Activated B cell treated with CpG ODN at 0.5 μM for 24 hours (primary cell): ENCODE results near the gene UROD. TPM values are rescaled to one million over a fixed set of nuclear protein-coding genes. Genes with fewer than 3 reads are reported as not detected.

ENCODE experiments used
- ATAC-seq: fragments of 200-7000 bp; cut with Tn5 transposase; one replicate; pipeline ENCODE4 v1.10.0; 2021; ENCODE audit warnings: low read depth, mild to moderate bottlenecking, moderate library complexity
- CTCF ChIA-PET: fragments of 350-600 bp; sonication (Branson Sonifier 250); formaldehyde crosslinking; loops from one replicate; lab custom pipeline; 2021; ENCODE audit warnings: antibody characterized with exemption; lab: Charles Lee
- POLR2A ChIA-PET: fragments of 350-600 bp; sonication (Branson Sonifier 250); formaldehyde crosslinking; loops from one replicate; lab custom pipeline; 2021; ENCODE audit warnings: antibody characterized with exemption; lab: Charles Lee
- DNase-seq: peaks from one replicate; pipeline ENCODE4 v3.0.0; 2022
- H3K27ac Mint-ChIP-seq: one replicate; pipeline ENCODE4 v1.8.0; 2020; ENCODE audit warnings: mixed read lengths
- H3K27me3 Mint-ChIP-seq: one replicate; pipeline ENCODE4 v1.8.0; 2021; ENCODE audit warnings: mixed read lengths
- H3K36me3 Mint-ChIP-seq: one replicate; pipeline ENCODE4 v1.8.0; 2021; ENCODE audit warnings: low read depth, mixed read lengths
- H3K4me1 Mint-ChIP-seq: one replicate; pipeline ENCODE4 v1.8.0; 2021; ENCODE audit warnings: mixed read lengths
- H3K4me3 Mint-ChIP-seq: one replicate; pipeline ENCODE4 v1.8.0; 2020; ENCODE audit warnings: mild to moderate bottlenecking, mixed read lengths
- H3K9me3 Mint-ChIP-seq: one replicate; pipeline ENCODE4 v1.8.0; 2020; ENCODE audit warnings: mixed read lengths
- intact Hi-C: fragments of 100-400 bp; cut with micrococcal nuclease; formaldehyde crosslinking; loops from one replicate; pipeline ENCODE4 v1.15.1; 2024
- total RNA-seq: library from RNA; stranded (reverse); gene quantifications from 2 replicates; pipeline ENCODE4 v1.2.3, GENCODE V29; 2022
- TF ChIP-seq, protein P1 (sequence below): fragments of 200-600 bp; IDR thresholded peaks from one replicate; pipeline ENCODE4 v1.8.0; 2022; ENCODE audit warnings: antibody characterized with exemption, mild to moderate bottlenecking

UROD gene
- total RNA-seq, 1 donor from 2014 or later = 60.3 TPM

DNA sequence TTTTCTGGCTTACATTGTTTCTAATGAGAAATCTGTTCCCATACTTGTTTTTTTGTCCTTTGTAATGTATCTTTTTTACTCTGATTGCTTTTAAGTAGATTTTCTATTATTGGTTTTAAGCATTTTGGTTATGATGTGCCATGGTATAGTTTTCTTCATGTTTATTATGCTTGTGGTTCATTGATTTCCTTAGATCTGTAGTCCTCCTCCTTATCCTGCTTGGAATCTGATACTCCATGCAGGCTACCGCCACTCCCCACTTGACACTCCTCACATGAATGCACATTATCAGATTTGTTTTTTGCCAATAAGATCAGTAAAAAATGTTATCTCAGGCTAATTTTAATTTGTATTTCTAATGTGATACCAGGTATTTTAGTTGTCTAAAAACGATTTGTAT lies 20.8 kb downstream of the UROD start:
- CTCF ChIA-PET = no interaction called here

DNA sequence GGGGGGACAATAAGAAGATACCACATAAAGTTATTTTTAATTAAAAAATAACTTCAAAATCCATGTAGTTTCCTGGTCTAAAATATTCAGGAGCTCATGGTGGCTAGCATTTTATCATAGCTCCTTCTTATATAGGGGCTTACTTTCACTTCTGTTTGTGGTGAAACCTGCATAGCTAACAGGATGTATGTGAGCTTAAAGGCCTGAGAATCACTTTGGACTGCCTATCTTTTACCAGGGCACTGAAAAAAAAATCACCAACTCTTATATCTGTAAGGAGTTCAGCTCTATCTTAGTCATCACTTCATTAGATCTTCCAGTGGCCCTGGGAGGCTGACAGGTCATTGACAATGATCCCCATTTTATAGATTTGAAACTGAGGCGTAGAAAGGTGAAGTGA lies 21.3 kb downstream of the UROD start:
- ChIA-PET CTCF (interaction anchor here (1.0 kb wide), 1 partner anchor 13 kb away, joined by 3 read pairs; no protein-coding TSS in a partner anchor), POLR2A (interaction anchor here (0.7 to 1.1 kb wide), 4 partner anchors 9 to 407 kb away, joined by 3 to 5 read pairs (median 4); no protein-coding TSS in a partner anchor)
- TF ChIP-seq, protein P1, sequence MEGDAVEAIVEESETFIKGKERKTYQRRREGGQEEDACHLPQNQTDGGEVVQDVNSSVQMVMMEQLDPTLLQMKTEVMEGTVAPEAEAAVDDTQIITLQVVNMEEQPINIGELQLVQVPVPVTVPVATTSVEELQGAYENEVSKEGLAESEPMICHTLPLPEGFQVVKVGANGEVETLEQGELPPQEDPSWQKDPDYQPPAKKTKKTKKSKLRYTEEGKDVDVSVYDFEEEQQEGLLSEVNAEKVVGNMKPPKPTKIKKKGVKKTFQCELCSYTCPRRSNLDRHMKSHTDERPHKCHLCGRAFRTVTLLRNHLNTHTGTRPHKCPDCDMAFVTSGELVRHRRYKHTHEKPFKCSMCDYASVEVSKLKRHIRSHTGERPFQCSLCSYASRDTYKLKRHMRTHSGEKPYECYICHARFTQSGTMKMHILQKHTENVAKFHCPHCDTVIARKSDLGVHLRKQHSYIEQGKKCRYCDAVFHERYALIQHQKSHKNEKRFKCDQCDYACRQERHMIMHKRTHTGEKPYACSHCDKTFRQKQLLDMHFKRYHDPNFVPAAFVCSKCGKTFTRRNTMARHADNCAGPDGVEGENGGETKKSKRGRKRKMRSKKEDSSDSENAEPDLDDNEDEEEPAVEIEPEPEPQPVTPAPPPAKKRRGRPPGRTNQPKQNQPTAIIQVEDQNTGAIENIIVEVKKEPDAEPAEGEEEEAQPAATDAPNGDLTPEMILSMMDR = no peak
- Mint-ChIP-seq H3K27me3 (no peaks in the 10 kb centered on the region), H3K27ac (peak overlapping the region; percentile 6), H3K4me1 (peaks cover 7% of the 10 kb centered on the region), H3K9me3 (no peaks in the 10 kb centered on the region), H3K4me3 (no peak overlapping the region), H3K36me3 (no peaks in the 10 kb centered on the region)
- intact Hi-C loops = no loop called here
- DNase-seq (no peak), ATAC-seq (peak; percentile 45)

More for the DNA sequence above, 20.8 kb downstream of the UROD start:
- ATAC-seq (no peak), DNase-seq (no peak)
- Mint-ChIP-seq H3K9me3 (no peaks in the 10 kb centered on the region), H3K4me3 (no peak overlapping the region), H3K36me3 (no peaks in the 10 kb centered on the region), H3K27ac (peak overlapping the region; percentile 11), H3K4me1 (peaks cover 7% of the 10 kb centered on the region), H3K27me3 (no peaks in the 10 kb centered on the region)
- TF ChIP-seq, protein P1 = no peak
- intact Hi-C loops = no loop called here
- POLR2A ChIA-PET = interaction anchor here (1.1 kb wide), 1 partner anchor 11 kb away, joined by 3 read pairs; no protein-coding TSS in a partner anchor

DNA sequence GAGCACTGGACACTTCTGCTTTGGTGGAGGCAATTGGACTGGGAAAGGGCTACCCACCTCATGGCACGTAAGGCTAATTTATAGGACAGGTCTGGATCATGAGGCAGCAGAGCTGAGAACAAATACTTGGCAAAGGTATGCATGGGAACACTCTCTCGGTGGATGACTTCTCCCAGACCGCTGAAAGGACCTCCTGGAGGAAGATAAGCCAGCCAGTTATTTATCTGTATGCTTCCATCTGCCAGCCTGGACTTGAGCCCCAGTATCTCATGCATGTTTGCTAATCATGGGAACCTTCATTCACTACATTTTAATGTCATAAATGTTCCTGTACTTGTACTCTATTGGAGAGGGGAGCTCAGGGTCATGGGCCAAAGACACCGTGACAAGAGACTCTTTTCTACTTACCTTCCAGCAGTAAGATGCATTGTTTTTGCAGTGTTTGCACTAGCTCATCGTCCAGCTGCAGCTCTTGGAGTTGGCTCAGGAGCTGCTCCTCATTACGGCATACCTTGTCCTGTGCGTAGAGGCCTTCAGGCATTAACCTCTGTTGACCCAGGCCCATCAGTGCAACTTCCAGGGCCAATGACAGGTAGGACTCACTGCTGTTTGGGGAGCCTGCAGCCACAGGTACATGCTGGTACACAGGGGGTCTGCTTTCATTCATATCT lies 23.7 kb downstream of the UROD start:
- TF ChIP-seq, protein P1 = no peak
- H3K4me1 Mint-ChIP-seq = peaks cover 7% of the 10 kb centered on the region
- ChIA-PET POLR2A (interaction anchor here (0.6 to 0.7 kb wide), 2 partner anchors 28 to 1270 kb away, joined by 3 to 7 read pairs; no protein-coding TSS in a partner anchor), CTCF (no interaction called here)
- no peaks in the 10 kb centered on the region for H3K36me3 Mint-ChIP-seq
- H3K27ac Mint-ChIP-seq = no peak overlapping the region
- intact Hi-C loops = no loop called here
- ATAC-seq (no peak), DNase-seq (no peak)
- no peaks in the 10 kb centered on the region for H3K9me3 Mint-ChIP-seq
- no peak overlapping the region for H3K4me3 Mint-ChIP-seq
- no peaks in the 10 kb centered on the region for H3K27me3 Mint-ChIP-seq

DNA sequence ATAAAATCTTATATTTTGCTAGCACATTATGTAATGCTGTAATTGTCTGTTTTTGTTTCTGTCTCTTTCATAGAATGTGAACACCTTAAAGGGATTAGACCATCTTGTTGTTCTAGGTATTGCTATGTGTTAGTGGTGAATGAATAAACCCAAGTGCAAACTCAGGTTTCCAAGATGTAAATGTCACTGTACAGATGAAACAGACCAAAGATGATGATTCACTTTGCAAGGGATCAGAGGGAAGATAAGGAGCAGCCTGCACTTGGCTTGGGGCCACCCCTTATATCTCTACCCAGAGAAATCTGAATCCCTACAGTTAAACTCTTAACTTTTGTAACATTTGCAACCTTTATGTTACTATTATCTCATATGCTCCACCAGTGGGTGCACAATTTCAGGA lies 25.4 kb downstream of the UROD start:
- DNase-seq (no peak), ATAC-seq (no peak)
- peaks cover 7% of the 10 kb centered on the region for H3K4me1 Mint-ChIP-seq
- no peaks in the 10 kb centered on the region for H3K9me3 Mint-ChIP-seq
- TF ChIP-seq, protein P1 = no peak
- H3K4me3 Mint-ChIP-seq = no peak overlapping the region
- ChIA-PET CTCF (no interaction called here), POLR2A (no interaction called here)
- H3K27ac Mint-ChIP-seq = no peak overlapping the region
- intact Hi-C loops = no loop called here
- no peaks in the 10 kb centered on the region for H3K27me3 Mint-ChIP-seq
- H3K36me3 Mint-ChIP-seq = no peaks in the 10 kb centered on the region

DNA sequence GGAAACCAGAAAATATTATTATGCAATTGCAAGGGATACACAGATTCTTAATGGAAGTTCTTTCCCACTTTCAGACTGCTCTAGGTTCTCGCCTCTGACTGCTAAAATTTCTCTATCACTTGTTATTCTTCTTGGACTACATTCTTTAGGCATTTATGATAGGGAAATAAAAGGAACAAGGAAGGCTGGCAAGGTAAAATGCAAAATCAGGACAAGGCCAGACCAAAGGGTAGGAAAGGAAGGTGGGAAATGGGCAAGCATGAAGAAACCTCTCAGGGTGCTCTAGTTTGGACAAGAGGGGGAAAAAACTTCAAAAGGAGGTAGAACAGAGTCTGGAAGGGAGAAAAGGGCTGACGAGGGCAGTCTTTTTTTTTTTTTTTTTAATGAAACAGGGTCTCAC lies 26.2 kb downstream of the UROD start:
- H3K4me3 Mint-ChIP-seq = no peak overlapping the region
- TF ChIP-seq, protein P1 = no peak
- no peaks in the 10 kb centered on the region for H3K9me3 Mint-ChIP-seq
- intact Hi-C loops = no loop called here
- no peak for ATAC-seq
- H3K36me3 Mint-ChIP-seq = no peaks in the 10 kb centered on the region
- H3K27me3 Mint-ChIP-seq = no peaks in the 10 kb centered on the region
- POLR2A ChIA-PET = no interaction called here
- peaks cover 4% of the 10 kb centered on the region for H3K4me1 Mint-ChIP-seq
- no peak overlapping the region for H3K27ac Mint-ChIP-seq
- CTCF ChIA-PET = no interaction called here
- DNase-seq = no peak
